H1 (cell line): ENCODE measurements around the gene XRN2. TPM values are rescaled to one million over a fixed set of nuclear protein-coding genes. Genes with fewer than 3 reads are reported as not detected.

Experiments
- CTCF ChIA-PET: fragments of 300-600 bp; sonication (Branson Sonifier 250); formaldehyde crosslinking; loops from one replicate; lab custom pipeline; 2021; ENCODE audit not compliant: partially characterized antibody; lab: Charles Lee
- POLR2A ChIA-PET: fragments of 300-600 bp; sonication (Branson Sonifier 250); formaldehyde crosslinking; loops from one replicate; lab custom pipeline; 2021; ENCODE audit warnings: inconsistent platforms; ENCODE audit not compliant: partially characterized antibody; lab: Charles Lee
- DNase-seq, 2 experiments: peaks; one replicate each; pipeline versions ENCODE4 v3.0.0 to v3.0.0-alpha.2; 2010 to 2022; ENCODE audit warnings: low spot score in 2 of 2, low read depth in 1 of 2, mixed read lengths in 1 of 2
- FAIRE-seq: peaks from 2 replicates; lab custom pipeline; 2011; peaks lifted over from hg19 to GRCh38; lab: Jason Lieb, UNC
- H2AFZ ChIP-seq: 2 replicates; pipeline ENCODE4 v1.8.1; 2012; ENCODE audit warnings: low read length, inconsistent platforms
- H2AK5ac ChIP-seq: 2 replicates; pipeline ENCODE4 v1.6.1; 2013; ENCODE audit warnings: low read depth, low read length
- H2BK120ac ChIP-seq: replicated peaks from 2 replicates; pipeline ENCODE3; 2013; ENCODE audit warnings: low read depth, low read length, inconsistent platforms
- H2BK12ac ChIP-seq: 2 replicates; pipeline ENCODE4 v1.6.1; 2013; ENCODE audit warnings: low read depth, low read length
- H2BK15ac ChIP-seq: 2 replicates; pipeline ENCODE4 v1.6.1; 2013; ENCODE audit warnings: low read length
- H2BK20ac ChIP-seq: 2 replicates; pipeline ENCODE4 v1.6.1; 2013; ENCODE audit warnings: low read length
- H2BK5ac ChIP-seq: 2 replicates; pipeline ENCODE4 v1.6.1; 2013; ENCODE audit warnings: low read depth, low read length
- H3K14ac ChIP-seq: 2 replicates; pipeline ENCODE4 v1.6.1; 2013; ENCODE audit warnings: inconsistent platforms; ENCODE audit not compliant: insufficient read length
- H3K18ac ChIP-seq: 2 replicates; pipeline ENCODE4 v1.6.1; 2013; ENCODE audit warnings: low read length; ENCODE audit errors: extremely low read depth
- H3K23ac ChIP-seq: 2 replicates; pipeline ENCODE4 v1.6.1; 2013; ENCODE audit warnings: inconsistent platforms; ENCODE audit not compliant: insufficient read length
- H3K23me2 ChIP-seq: 2 replicates; pipeline ENCODE4 v1.6.1; 2013; ENCODE audit warnings: low read depth, low read length
- H3K27ac ChIP-seq: 2 replicates; pipeline ENCODE4 v1.6.1; 2011; ENCODE audit warnings: low read depth, low read length, inconsistent platforms
- H3K27me3 ChIP-seq, 4 experiments: replicated peaks in 1 of 4; 1 replicate in 1 of 4; 2 replicates in 3 of 4; pipeline versions ENCODE4 v1.6.1 to v1.8.1; 2011 to 2013; ENCODE audit warnings: low read length in 3 of 4, mild to moderate bottlenecking in 3 of 4, inconsistent platforms in 2 of 4, mixed read lengths in 2 of 4, moderate library complexity in 1 of 4; ENCODE audit not compliant: control insufficient read depth in 3 of 4, insufficient read depth in 3 of 4; ENCODE audit errors: extremely low read depth in 1 of 4
- H3K36me3 ChIP-seq, 4 experiments: 2 replicates each; pipeline versions ENCODE4 v1.6.1 to v1.8.1; 2011 to 2013; ENCODE audit warnings: mild to moderate bottlenecking in 4 of 4, low read length in 3 of 4, moderate library complexity in 2 of 4, control low read depth in 1 of 4, inconsistent platforms in 1 of 4; ENCODE audit not compliant: insufficient read depth in 4 of 4, control insufficient read depth in 2 of 4
- H3K4ac ChIP-seq: replicated peaks from 2 replicates; pipeline ENCODE3; 2013; ENCODE audit warnings: low read length, low read depth, mixed read lengths, inconsistent platforms; ENCODE audit not compliant: insufficient read length
- H3K4me1 ChIP-seq, 4 experiments: replicated peaks in 1 of 4; 1 replicate in 1 of 4; 2 replicates in 3 of 4; pipeline versions ENCODE4 v1.6.1 to v1.8.1; 2011 to 2013; ENCODE audit warnings: low read length in 3 of 4, inconsistent platforms in 2 of 4, mixed read lengths in 1 of 4; ENCODE audit not compliant: insufficient read depth in 4 of 4, control insufficient read depth in 3 of 4
- H3K4me2 ChIP-seq, 2 experiments: 2 replicates each; pipeline versions ENCODE4 v1.6.1 to v1.8.1; 2011 to 2013; ENCODE audit warnings: low read depth in 2 of 2, low read length in 2 of 2, control low read depth in 1 of 2, inconsistent platforms in 1 of 2, mild to moderate bottlenecking in 1 of 2; ENCODE audit not compliant: insufficient read depth in 1 of 2
- H3K4me3 ChIP-seq, 4 experiments: fragments of 200-600, 300-600 bp in 1 of 4; sonication (generic), shearing (Covaris generic), sonication (Bioruptor Twin) in 1 of 4; 2 replicates each; pipeline versions ENCODE4 v1.5.1 to v1.8.1; 2011 to 2016; ENCODE audit warnings: low read length in 4 of 4, low read depth in 3 of 4, control low read depth in 2 of 4, inconsistent platforms in 2 of 4, mild to moderate bottlenecking in 2 of 4, mixed read lengths in 1 of 4, moderate library complexity in 1 of 4; ENCODE audit not compliant: insufficient read depth in 2 of 4; ENCODE audit errors: extremely low read depth in 1 of 4
- H3K56ac ChIP-seq: replicated peaks from 2 replicates; pipeline ENCODE3; 2013; ENCODE audit warnings: low read depth, mild to moderate bottlenecking, mixed read lengths, low read length, inconsistent platforms; ENCODE audit not compliant: insufficient read length
- H3K79me1 ChIP-seq: 2 replicates; pipeline ENCODE4 v1.6.1; 2013; ENCODE audit warnings: low read depth, low read length, control low read depth
- H3K79me2 ChIP-seq, 2 experiments: 2 replicates each; pipeline versions ENCODE4 v1.6.1 to v1.8.1; 2012 to 2013; ENCODE audit warnings: low read length in 2 of 2, mild to moderate bottlenecking in 2 of 2, inconsistent platforms in 1 of 2; ENCODE audit not compliant: insufficient read depth in 2 of 2, control insufficient read depth in 1 of 2
- H3K9ac ChIP-seq, 4 experiments: replicated peaks in 1 of 4; 1 replicate in 1 of 4; 2 replicates in 3 of 4; pipeline versions ENCODE4 v1.6.1 to v1.8.1; 2011 to 2013; ENCODE audit warnings: low read depth in 3 of 4, low read length in 3 of 4, control low read depth in 2 of 4, mild to moderate bottlenecking in 2 of 4, moderate library complexity in 2 of 4, inconsistent platforms in 1 of 4; ENCODE audit errors: extremely low read depth in 1 of 4
- H3K9me3 ChIP-seq, 2 experiments: 2 replicates each; pipeline versions ENCODE4 v1.6.1 to v1.8.1; 2012 to 2013; ENCODE audit warnings: mild to moderate bottlenecking in 2 of 2, moderate library complexity in 2 of 2, control low read depth in 1 of 2, inconsistent platforms in 1 of 2, low read depth in 1 of 2, low read length in 1 of 2, mixed read lengths in 1 of 2; ENCODE audit not compliant: insufficient read depth in 2 of 2
- H4K20me1 ChIP-seq, 2 experiments: replicated peaks in 1 of 2; 2 replicates each; pipeline versions ENCODE3 to v1.8.1; 2011 to 2013; ENCODE audit warnings: inconsistent platforms in 2 of 2, low read length in 2 of 2, mild to moderate bottlenecking in 1 of 2; ENCODE audit not compliant: insufficient read depth in 2 of 2, control insufficient read depth in 1 of 2
- H4K5ac ChIP-seq: 2 replicates; pipeline ENCODE4 v1.6.1; 2013; ENCODE audit warnings: low read length, low read depth, mixed read lengths, inconsistent platforms; ENCODE audit not compliant: insufficient read length
- H4K8ac ChIP-seq: 2 replicates; pipeline ENCODE4 v1.8.0; 2013; ENCODE audit warnings: mild to moderate bottlenecking, moderate library complexity, low read length, inconsistent platforms; ENCODE audit not compliant: insufficient read depth; ENCODE audit errors: extremely low read depth
- H4K91ac ChIP-seq: replicated peaks from 2 replicates; pipeline ENCODE3; 2013; ENCODE audit warnings: low read length, mixed read lengths, inconsistent platforms; ENCODE audit not compliant: insufficient read length
- ASH2L ChIP-seq: fragments of 200-600, 300-600 bp; sonication (generic); IDR thresholded peaks from one replicate; pipeline ENCODE4 v1.7.1; 2017; ENCODE audit warnings: low read length
- ATF2 ChIP-seq: IDR thresholded peaks from 2 replicates; pipeline ENCODE4 v1.6.1; 2012; ENCODE audit warnings: low read length, inconsistent platforms
- ATF3 ChIP-seq: IDR thresholded peaks from 2 replicates; pipeline ENCODE4 v1.6.1; 2011; ENCODE audit warnings: low read depth, mild to moderate bottlenecking, low read length; ENCODE audit not compliant: insufficient read depth
- GTF2F1 ChIP-seq: IDR thresholded peaks from 2 replicates; pipeline ENCODE4 v1.6.1; 2012; ENCODE audit warnings: low read depth, low read length, improper control_type of control experiment, borderline replicate concordance
- TAF1 ChIP-seq: IDR thresholded peaks from 2 replicates; pipeline ENCODE4 v1.6.1; 2011; ENCODE audit warnings: mild to moderate bottlenecking, low read depth, low read length
- USF2 ChIP-seq: IDR thresholded peaks from 2 replicates; pipeline ENCODE4 v1.6.1; 2011; ENCODE audit warnings: low read length, improper control_type of control experiment
- WGBS, 2 experiments: shearing (Covaris generic) in 1 of 2; methylation state at CpG; one replicate each; pipeline versions ENCODE4 v1.1.6 to v1.1.7; 2013 to 2015; ENCODE audit warnings: low lambda C conversion rate in 2 of 2, mixed read lengths in 2 of 2, inconsistent platforms in 1 of 2, low coverage in 1 of 2, missing lambda C conversion rate in 1 of 2; ENCODE audit not compliant: insufficient replicate concordance in 2 of 2, insufficient coverage in 1 of 2, insufficient read length in 1 of 2; ENCODE audit errors: extremely low coverage in 1 of 2, missing lambda C conversion rate in 1 of 2; 5-methylcytosine and 5-hydroxymethylcytosine counted together
- polyA plus RNA-seq, 7 experiments: library from polyadenylated mRNA; depleted of rRNA in 3 of 7; stranded (reverse) in 5 of 7; unstranded in 2 of 7; fragments of >200 nt in 5 of 7; fragments of 200-250 nt in 2 of 7; gene quantifications; 1 replicate in 5 of 7; 2 replicates in 1 of 7; 4 replicates in 1 of 7; pipeline versions ENCODE4 v1.2.1 to v1.2.3, GENCODE V29; 2011 to 2013; ENCODE audit warnings: missing spikeins in 2 of 7, mixed read lengths in 2 of 7
- total RNA-seq: library from RNA; stranded (reverse); fragmentation: NEBNext Ultra II Directional; extraction: Animal tissue kit (Norgen Biotek cat#: 25700); gene quantifications from 2 replicates; pipeline ENCODE4 v1.2.1, GENCODE V29; 2021

The XRN2 gene
- total and polyA plus RNA-seq, 2 of the 8 experiments (the other 6 are each of a cell fraction or from before 2014, with no cell fraction given), result 60.3 to 139 TPM

- Histone ChIP-seq H2BK12ac (no peak overlapping the region), H3K4me3 (no peak overlapping the region), H4K5ac (no peak overlapping the region), H3K23me2 (no peaks in the 10 kb centered on the region), H3K9ac (no peak overlapping the region), H3K79me1 (no peaks in the 10 kb centered on the region), H3K27ac (no peak overlapping the region), H3K4me2 (no peak overlapping the region), H4K8ac (no peak overlapping the region), H2AFZ (no peak overlapping the region), H3K36me3 (no peaks in the 10 kb centered on the region), H3K56ac (no peak overlapping the region), H3K23ac (no peak overlapping the region), H4K91ac (no peak overlapping the region), H4K20me1 (no peaks in the 10 kb centered on the region), H3K4ac (no peak overlapping the region), H2AK5ac (no peak overlapping the region), H3K27me3 (no peaks in the 10 kb centered on the region), H3K4me1 (peaks cover 0 to 4% (median 0%) of the 10 kb centered on the region in 4 experiments; a peak in 2 of 7 replicates), H2BK5ac (no peak overlapping the region), H2BK15ac (no peak overlapping the region), H3K79me2 (no peaks in the 10 kb centered on the region), H3K9me3 (no peaks in the 10 kb centered on the region), H3K18ac (no peak overlapping the region), H2BK120ac (no peak overlapping the region), H3K14ac (no peak overlapping the region), H2BK20ac (no peak overlapping the region)
- WGBS, 2 experiments, result 76% methylated on average over 4 of the region's 4 CpGs; no CpG with 5 or more reads in 1 of the 2 experiments
- CTCF ChIA-PET, result no interaction called here
- DNase-seq, result no peak
- no peak for FAIRE-seq
- POLR2A ChIA-PET, result no interaction called here
- TF ChIP-seq TAF1 (no peak), USF2 (no peak), ASH2L (no peak), GTF2F1 (no peak), ATF3 (no peak), ATF2 (no peak)
These were observed 133.1 kb downstream of the XRN2 start for GRCh38 chr20:21436205-21436604.
